GM18526 (cell line): ENCODE data around the gene CD109.

ENCODE experiments used
- POLR2A ChIP-seq: IDR thresholded peaks from 3 replicates; pipeline ENCODE4 v1.6.1; 2011; ENCODE audit not compliant: insufficient read length; ENCODE audit errors: extremely low read depth

CD109 gene

DNA sequence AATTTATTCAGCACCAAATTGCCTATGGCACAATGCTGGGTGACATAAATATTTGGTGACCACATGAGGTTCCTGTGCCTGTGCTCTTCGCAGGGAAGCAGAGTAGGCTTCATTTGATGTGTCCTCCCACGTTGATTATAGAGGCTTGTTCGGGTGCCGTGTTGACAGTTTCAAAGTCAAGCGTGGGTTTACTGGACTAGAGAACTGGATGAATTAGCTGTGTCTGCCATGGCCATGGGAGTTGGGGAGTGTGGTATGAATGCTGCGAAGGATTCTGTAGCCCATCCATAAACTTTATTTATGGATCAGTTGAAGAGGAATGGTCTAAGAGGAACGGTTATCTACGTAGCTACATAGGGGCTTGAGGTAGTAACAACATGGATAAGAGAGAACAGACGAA lies 11.0 kb downstream of the CD109 start:
- TF ChIP-seq POLR2A: no peak

DNA sequence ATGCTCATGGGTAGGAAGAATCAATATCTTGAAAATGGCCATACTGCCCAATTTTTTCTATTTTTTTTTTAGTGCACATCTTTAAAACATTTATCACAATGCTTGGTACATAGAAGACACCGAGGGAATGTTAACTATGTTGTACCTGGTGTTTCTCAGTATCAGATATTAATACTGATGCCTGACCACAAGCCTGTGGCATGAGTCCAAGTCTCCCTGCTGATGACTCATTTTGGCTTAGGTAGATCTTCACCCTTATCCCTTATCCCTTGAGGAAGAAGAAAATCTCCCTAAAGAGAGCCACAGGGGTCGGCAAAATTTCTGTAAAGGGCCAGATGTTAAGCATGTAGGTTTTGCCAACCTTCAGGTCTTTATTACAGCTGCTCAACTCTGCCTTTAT lies 14.5 kb downstream of the CD109 start:
- TF ChIP-seq POLR2A: no peak

DNA sequence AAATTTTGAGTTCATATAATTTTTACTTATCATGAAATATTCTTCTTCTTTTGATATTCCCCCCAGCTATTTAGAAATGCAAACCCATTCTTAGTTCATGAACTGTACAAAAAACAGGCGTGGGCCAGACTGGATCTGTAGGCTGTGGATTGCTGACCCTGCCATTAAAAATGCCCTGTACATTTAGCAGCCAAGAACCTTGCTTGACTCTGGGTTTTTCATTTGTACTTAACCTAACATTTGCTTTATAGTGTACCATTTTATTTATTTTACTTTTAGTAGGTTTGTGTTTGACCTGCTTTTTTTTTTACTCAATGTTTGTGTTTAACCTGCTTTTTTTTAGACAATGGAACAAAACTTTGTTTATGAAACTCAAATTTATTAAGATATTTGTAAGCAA lies 14.9 kb downstream of the CD109 start:
- TF ChIP-seq POLR2A: no peak

DNA sequence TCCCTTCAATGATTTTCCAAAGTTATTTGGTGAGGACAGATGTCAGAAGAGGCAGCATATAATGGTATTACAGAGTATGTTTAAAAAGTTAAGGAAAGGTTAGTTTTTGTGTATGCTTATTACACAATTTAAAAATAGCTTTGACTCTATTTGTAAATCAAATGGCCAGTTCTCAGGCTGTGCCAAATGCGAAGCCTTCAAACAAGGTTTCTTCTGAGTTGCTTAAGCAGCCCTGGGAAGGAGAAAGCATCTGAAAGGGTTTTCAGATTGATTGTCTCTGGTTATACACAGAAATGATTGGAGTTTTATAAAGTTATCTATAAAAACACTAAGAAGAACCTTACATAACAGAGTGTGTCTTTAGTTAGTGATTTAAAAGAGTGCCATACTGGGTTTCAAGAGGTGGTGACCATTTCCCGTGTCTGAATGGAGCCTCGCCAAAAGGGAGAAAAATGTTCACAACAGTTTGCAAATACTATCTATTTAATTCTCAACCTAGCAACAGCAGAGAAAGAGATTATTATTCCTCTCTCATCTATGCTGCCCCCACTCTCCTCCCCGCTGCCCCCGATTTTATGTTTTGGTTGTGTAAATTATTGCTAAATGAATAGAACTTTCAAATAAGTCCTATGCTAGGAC lies 16.7 kb downstream of the CD109 start:
- no peak for TF ChIP-seq POLR2A

DNA sequence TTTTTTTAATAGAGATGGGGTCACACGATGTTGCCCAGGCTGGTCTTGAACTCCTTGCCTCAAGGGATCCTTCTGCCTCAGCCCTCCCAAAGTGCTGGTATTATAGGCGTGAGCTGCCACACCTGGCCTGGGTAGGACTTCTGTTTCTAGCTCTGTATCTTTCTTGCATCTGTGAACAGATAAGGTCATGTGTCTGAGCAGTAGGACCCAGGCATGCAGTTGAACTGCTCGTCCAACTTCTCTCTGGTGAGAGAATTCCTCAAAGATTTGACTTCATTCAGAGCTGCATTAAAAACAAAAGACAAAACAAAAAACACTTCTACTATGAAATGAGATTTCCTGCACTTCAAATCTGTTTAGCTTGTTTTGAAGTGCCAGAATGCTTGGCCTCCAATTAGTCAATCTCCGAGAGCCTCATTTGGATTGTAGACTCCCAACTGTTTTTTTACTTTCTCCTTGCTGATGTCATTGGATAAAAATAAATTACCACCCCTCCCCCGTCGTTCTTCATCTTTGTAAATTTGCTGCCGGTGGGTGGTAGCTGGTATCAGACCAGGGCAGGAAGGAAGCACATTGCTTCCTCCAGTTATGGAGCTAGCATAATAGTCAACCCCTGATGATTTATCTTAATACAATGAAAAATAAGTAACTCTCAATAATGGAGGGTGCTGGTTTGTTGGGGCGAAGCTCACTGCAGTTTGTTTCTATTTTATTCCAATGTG lies 17.6 kb downstream of the CD109 start:
- no peak for TF ChIP-seq POLR2A

DNA sequence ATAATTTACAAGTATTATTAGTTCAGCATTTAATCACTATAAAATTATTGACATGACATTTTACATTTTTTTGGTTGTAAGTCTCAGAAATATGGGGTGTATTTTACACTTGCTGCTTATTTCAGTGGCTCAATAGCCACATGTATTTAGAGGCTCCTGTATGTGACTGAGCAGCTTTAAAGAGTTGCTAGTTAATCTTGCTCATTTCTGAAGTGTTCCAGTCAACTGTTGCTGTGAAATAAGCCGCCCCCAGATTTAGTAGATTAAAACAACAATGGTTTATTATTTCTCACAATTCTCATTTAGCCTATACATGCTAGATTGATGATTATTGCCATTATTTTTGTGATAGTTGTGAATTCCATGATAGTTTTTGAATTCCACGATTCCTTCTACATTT lies 23.0 kb downstream of the CD109 start:
- no peak for TF ChIP-seq POLR2A

DNA sequence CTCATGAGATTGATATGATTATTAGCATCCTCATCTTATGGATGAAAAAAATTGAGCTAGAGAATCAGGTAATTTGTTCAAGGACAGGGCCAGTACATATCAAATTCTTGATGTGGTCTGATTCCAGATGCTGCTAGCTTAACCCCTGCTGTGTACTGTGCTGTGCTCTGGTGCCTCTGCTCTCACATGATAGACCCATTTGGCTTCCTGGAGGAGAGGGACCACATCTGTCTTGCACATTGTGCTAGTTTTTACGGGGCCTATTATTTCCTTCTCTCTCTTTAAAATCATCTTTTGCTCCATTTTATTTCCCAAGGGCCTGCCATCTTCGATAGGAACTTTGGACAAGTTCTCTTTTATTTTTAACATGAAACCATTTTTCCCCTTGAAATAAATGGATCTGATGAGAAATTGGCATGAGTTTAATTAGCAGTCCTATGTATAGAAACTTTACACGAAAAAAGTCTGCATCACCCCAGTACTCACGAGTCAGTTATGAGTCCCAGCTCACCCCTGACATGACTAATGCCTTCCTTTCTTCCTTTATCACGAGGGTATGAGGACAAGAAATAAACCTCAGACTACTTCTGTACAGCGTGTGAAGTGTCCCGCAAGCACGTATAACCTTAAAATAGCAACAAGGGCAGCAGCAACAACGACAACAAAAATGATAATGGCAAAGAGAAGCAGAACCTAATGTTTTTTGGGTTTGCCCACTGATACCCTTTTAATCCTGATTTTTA lies 26.5 kb downstream of the CD109 start:
- TF ChIP-seq POLR2A: no peak

DNA sequence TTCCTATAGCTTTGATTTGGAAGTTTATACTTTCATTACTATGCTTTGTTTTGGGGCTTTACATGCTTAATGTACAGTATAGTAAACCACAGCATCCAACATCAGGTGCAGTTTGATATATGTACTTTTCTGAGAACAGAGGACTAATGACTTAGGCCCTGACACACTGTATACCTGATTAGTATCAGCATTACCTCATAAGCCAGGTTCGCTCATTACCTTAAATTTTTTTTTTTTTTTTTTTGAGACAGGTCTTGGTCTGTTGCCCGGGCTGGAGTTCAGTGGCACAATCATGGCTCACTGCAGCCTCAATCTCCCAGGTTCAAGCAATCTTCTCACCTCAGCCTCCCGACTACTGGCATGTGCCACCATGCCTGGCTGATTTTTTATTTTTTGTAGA lies 28.4 kb downstream of the CD109 start:
- no peak for TF ChIP-seq POLR2A

DNA sequence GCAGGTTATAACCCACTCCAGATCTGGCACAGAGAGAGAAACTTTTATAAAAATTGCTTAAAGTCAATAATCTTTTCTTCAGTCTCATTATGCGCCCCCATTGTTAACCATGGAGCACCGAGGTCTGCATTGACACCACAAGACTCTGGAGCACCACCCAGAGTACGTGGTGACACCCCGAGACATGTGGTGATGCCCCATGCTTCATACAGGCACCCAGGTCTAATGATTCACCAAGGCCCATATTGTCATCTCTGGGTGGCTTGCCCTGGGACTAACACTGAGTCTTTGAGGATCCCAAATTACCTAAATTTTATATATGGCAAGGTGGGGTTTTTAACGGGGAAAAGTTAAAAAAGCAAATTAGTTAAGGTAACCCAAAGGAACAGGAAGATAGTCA lies 31.1 kb downstream of the CD109 start:
- no peak for TF ChIP-seq POLR2A

DNA sequence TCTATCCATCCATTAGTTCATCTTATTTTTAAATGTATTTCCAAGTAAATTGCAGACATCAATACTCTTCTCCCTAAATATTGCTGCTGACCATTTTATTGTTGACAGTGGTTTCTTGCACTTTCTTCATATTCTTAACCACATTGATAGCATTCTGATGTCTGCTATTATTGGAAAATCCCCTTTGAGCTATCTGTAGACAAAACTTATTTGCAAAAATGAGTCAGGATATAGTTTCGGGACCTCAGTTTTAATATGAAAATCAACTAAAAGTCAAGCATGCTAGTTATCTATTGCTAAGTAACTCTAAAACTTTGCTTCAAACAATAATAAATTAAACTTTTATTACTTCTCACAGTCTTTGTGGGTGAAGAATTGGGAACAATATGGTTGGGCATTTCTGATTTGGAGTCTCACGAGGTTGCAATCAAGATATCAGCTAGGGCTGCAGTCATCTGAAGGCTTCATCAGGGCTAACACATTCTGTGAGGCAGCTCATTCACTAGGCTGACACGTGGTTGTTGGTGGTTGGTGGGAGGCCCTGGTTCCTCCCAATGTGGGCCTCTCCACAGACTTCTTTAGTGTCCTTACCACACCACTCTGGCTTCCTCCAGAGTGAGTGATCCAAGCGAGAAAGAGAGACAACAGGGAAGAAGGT lies 32.7 kb downstream of the CD109 start:
- TF ChIP-seq POLR2A: no peak

DNA sequence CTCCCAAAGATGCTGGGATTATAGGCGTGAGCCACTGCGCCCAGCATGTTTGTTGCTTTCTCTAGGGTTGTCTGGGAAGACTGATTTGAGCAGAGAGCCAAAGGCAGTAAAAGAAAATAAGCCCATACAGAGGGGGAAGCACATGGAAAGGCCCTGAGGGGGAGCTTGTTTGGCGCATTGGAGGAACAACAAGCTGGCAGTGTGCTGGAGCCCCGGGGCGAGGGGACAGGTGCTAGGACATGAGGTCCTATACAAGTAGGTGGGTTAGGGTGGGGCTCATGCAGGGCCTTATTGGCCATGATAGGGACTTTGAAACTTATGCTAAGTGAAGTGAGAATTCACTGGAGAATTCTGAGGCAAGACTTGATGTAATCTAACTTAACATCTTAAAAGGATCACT lies 35.3 kb downstream of the CD109 start:
- no peak for TF ChIP-seq POLR2A

DNA sequence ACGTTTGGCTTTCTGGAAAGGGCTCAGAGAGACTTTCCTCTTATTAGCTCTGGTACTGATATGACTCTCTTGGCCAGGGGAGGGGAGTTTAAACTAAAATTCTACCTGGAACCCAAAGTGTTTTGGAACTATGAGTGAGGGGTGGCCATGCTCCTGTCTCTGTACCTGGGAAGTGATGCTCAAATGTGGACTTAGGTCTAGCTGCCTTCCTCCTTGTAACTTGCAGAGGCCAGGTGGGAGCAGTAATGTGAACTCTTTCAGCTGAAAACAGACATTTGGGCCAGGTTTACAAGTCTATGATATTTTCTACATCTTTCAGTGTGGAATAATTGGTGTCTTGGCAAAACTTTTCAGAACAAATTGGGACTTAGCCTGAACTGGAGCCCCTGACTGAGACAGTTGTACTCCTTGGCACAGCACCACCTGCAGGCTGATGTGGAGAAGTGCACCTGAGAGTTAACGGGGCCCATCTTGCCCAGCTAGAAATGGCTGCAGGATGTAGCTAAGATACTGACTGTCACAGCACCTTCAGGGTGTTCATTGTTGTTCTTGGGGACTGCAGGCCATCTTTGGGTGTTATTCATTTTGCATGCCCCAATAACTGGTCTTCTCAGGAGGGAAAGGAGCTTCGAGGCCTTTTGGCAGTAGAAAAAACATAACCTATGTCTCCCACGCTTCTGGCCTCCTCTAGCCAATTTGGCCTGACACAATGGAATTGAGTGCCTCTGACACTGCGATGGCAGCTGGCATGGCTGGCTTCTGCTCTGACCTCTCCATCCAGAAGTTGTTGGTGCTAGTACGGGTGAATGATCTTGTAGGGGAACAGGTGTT lies 37.1 kb downstream of the CD109 start:
- no peak for TF ChIP-seq POLR2A

DNA sequence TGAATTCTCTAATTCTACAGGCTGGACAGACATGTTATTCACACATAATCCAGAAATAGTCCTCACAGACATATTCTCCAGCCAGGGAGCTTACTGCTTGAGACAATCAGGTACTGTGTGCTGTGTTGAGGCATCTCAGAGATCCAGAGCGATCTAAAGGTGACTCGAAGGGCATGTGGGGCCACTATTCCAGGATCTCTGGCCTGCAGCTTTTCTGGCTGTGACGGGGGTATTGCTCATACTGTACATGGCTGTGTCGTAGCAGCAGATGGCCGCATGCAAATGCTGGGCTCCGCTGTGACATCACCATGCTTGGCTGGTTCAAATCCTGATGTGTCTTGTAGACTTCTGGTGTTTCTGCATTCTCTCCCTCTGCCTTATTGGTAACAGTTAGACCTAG lies 37.8 kb downstream of the CD109 start:
- no peak for TF ChIP-seq POLR2A

DNA sequence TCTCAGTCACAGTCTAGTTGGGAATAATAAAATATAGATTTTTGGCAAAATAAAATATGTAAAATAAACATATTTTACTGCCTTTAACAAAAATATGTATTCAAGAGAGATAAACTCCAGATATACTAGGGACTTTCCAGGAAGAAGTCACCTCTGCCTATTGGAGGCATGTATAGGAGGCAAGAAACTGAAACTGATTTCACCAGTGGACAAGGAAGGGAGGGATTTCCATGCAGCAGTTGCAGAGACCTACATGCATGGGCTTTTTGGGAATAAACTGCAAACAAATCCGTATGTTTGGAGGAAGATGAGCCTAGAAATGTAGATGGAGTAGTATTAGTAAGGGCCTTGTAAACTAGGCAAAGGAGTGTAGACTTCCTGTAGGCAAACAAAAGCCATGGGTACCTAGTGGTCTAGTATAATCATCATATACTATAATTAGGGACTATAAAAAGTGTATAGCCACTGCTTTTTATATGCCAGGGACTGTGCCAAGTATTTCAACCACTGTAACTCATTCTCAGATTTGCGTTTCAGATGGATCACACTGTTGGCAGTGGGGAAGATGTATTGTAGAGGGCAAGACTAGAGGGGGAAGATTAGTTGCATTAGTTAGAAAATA lies 38.9 kb downstream of the CD109 start:
- TF ChIP-seq POLR2A: no peak
